Embryonic facial prominence (tissue), 1 donor: ENCODE results near the gene SNRNP70.
A peak's percentile ranks its signal among the peaks of the same experiment; 100 is the strongest.

ENCODE experiments used
- DNase-seq: peaks from one replicate; pipeline ENCODE4 v3.0.0-alpha.2; 2016; ENCODE audit errors: extremely low spot score

The SNRNP70 gene

DNA sequence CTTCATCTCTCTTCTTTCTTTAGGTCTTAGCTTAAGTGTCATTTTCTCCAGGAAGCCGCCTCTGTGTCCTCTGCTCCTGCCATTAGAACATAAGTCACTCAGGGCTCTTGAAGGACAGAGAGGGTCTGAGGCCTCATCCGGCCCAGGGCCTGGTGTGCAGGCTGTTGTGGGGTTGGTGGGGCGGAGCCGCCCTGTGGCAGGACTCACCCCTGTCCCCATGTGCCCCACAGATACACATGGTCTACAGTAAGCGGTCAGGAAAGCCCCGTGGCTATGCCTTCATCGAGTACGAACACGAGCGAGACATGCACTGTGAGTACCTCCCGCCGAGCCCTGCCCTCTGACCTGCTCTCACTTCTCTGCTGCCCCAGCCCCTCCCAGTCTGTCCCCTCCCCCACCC is 15.9 kb downstream of the SNRNP70 start:
- no peak for DNase-seq

DNA sequence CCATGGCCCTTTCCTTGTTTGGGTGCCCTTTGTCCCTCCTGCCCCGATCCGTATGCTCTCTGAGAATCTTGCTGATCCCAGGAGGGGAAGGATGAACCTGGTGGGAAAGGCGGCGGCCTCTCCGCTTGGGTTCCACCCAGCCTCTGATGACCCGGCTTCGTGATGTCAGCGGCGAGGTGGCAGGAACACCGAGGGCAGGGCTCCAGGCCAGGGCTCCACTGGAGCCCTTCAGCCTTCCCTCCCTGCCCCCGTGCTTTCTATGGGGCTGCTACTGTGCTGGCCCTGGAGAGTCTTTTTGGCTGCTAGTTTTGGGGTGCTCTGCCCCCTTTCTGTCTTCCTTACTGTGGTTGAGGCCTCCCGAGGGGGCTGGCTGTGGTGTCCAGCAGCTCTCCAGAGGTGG is 17.1 kb downstream of the SNRNP70 start:
- no peak for DNase-seq

DNA sequence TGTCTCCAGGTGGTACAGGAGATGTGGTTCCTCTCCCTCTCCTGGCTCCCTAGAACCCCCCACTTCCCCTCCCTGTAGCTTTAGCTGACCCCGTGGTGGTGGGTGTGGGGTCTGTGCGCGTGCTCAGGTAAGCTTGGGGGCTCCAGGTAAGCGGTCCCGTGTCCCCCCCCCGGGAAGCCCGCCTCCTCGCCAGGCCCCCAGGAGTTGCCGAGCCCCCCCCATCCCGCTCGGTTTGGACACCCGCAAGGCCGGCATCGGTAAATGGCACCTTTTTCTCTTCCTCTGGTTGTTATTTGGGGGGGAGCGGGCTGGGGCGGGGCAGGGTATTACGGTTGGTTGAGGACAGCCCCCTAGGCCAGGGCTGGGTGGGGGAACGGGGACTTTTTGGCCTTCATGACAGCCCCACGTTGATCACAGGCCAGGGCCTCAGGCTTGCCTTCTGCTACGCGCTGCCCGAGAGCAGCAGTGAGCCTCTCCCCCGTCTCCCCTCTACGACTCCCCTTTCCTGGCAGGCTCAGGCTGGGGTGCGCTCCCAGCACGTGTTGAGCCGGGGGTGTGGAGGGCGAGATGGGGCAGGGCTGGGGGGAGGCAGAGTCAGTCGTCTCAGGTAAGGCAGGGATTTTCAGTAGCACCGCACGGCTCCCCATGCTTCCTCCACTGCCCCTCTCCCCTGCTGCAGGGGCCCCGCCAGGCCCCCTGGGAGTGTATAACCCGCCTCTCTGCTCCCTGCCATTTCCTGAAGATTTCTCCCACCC is 18.3 kb downstream of the SNRNP70 start:
- DNase-seq, result no peak

DNA sequence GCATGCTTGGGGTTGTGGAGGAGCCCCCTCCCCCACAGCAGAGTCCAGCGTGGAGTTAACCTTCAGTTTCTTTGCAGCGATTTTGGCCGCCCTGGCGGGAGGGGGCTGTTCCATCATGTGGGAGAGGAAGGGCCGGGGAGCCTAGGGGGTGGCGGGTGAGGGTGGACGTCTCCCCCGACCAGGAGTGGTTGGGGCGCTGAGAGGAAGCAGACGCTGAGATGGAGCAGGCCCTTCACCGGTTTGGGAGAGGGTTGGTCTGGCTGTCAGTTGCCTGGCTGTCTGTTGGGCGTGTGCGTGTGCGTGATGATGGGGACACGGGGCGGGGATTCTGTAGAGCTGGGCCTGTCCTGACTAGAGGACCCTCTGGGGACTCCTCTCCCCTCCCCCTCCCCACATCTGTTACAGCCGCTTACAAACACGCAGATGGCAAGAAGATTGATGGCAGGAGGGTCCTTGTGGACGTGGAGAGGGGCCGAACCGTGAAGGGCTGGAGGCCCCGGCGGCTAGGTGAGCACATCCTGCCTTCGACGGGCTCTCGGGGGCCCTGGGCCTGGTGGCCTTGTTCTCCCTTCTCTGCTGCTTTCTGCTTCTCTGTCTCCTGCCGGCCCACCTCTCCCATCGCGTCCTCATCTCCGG is 19.1 kb downstream of the SNRNP70 start:
- no peak for DNase-seq

DNA sequence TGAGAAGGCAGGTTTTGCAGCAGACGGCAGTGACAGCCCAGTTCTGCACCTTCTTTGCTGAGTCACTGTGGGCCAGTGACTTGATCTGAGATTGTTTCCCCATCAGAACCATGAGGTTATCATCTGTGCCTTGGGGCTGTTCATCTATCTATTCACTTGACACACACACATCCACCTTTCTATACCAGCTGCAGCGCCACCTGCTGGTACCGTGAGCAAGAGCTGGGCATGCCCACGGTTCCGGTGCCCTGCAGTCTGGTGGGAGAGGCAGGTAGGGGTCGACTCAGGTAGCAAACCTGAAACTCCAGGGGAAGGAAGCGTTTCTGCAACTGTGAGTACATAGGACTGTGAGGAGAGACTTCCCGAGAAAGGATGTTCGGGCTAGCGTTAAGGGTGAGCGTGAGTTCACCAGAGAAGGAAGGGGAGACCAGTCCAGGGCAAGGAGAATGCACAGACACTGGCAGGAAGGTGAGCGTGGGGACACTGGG is 21.4 kb downstream of the SNRNP70 start:
- no peak for DNase-seq

DNA sequence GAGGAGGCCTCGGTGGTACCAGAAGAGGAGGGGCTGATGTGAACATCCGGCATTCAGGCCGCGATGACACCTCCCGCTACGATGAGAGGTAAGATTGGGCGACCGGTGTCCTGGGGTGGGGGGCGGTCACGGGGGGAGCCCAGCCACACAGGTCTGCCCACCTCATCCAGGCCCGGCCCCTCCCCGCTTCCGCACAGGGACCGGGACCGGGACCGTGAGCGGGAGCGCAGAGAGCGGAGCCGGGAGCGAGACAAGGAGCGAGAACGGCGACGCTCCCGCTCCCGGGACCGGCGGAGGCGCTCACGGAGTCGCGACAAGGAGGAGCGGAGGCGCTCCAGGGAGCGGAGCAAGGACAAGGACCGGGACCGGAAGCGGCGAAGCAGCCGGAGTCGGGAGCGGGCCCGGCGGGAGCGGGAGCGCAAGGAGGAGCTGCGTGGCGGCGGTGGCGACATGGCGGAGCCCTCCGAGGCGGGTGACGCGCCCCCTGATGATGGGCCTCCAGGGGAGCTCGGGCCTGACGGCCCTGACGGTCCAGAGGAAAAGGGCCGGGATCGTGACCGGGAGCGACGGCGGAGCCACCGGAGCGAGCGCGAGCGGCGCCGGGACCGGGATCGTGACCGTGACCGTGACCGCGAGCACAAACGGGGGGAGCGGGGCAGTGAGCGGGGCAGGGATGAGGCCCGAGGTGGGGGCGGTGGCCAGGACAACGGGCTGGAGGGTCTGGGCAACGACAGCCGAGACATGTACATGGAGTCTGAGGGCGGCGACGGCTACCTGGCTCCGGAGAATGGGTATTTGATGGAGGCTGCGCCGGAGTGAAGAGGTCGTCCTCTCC is 22.6 kb downstream of the SNRNP70 start:
- no peak for DNase-seq

DNA sequence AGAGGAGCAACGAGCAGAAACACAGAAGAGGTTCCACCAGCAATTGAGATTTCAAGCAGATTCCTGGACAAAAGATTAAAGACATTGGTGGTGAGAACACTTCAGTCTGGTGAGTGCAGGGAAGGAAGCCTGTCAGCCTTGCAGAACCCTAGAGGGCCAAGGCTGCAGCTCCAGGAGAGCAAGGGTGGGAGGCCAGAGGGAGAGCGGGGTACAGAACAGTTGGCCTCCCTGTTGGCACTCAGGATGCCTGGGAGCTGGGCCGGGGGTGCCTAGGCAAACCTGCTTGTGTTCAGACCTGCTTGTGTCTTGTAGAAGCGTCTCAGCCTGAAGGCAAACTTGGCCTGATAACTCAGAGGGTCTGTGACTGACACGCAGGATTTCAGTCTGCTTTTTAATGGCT is 23.8 kb downstream of the SNRNP70 start:
- DNase-seq, result no peak

DNA sequence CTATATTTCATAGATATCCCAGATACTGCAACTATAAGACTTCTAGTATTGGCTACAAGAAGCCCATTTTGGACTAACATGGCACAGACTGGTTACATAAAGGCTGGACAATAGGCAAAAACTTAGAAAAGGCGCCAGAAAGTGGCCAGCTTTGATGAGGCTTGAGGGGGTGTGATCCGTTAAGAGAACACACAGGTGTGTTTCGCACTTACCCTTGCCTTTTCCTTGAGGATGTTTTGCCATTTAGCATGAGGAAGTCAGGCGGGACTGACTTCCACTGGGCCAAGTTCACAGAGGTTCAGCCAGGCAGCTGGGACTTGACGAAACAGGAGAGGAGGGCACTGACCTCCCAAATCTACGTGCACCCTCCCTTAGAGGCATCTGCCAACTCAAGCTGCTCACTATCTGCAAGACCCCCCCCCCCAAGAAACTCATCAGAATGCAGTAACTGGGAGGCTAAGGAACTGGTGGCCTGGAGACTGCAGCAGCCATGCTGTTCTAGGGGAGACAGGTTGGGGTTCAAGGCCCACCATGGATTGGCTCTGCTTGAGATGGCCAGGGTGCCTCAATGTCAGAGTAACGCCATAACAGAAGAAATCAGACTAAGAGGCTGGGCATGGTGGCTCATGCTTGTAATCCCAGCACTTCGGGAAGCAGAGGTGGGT is 24.4 kb downstream of the SNRNP70 start:
- no peak for DNase-seq

DNA sequence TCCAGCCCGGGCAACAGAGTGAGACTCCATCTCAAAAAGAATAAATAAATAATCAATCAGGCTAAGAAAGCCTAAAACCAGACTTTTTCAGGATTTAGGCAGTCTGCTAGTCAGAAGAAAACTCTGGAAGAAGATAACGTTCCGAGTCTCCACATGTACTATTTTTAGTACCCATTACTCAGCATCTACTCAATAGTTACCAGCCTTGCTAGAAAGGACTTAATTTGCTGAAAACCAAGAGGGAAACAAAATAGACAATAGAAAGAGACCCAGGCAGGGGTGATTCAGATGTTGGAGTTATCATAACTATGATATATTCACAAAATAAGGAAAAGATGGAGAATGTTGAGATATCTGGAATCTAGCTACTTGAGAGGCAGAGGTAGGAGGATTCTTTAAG is 25.3 kb downstream of the SNRNP70 start:
- DNase-seq, result no peak

DNA sequence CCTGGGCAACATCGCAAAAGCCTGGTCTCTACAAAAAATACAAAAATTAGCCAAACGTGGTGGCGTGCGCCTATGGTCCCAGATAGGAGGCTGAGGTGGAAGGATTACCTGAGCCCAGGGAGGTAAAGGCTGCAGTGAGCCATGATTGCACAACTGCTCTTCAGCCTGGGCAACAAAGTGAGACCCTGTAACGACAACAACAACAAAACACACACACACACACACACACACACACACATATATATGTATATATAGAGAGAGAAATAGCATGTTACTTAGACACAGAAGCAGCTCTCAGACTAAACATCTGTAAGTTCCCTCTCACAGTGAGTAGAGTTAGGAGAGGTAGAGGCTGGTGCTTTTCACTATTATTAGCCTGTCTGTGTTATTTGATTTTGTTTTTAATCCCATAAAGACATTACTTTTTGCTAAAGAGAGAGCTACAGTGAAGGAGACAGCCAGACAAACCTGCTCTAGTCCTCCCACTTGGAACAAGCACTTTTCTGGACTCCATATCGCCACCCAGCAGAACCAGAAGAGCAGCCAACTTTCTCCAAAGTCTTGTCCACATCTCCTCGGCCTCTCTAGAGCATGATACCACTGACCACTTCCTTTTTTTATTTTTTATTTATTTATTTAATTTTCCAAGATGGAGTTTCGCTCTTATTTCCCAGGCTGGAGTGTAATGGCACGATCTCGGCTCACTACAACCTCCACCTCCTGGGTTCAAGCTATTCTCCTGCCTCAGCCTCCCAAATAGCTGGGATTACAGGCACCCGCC is 26.2 kb downstream of the SNRNP70 start:
- no peak for DNase-seq

DNA sequence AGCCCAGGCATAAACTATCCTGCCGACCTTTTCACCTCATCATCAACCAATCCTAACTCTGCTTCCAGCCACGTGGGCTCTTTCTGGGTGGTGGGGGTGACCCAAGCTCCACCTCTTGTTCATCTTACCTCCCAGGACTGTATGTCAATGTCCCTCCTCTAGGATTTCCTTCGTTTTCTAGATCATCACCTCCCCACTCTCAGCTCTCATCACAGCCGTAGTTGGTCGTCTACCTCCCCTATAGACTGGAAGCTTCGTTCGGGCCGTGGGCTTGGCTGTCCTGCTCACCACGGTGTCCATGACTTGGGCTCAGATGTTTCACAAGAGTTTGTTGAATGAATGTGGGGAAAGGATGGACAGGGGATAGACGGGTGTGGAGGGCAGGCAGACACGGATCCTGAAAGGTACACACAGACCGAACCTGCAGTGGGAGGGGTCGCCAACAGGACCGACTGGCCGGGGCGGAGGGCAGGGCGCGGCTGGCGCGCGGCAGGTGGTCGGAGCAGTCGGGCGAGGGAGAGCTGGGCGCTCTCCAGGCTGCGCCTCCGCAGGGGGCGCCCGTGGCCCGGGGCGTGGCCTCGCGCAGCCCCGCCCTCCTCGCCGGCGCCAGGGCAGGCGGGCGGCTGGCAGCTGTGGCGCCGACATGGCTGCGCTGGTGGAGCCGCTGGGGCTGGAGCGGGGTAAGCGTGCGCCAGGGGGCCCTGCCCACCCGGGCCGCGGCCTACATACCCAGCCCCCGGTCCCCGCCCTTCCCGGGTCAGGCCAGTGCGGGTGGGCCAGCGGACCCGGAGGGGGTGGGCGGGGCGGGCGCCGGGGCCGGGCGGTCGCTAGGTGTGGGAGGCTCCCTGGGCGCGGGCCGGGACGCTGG is 28.7 kb downstream of the SNRNP70 start, which contains the start of gene LIN7B:
LIN7B (plus strand) TSS at position 609 of the 868 bp plus-strand sequence; CDS start at position 644, 35 bp downstream.
- DNase-seq, result peak; percentile 37

DNA sequence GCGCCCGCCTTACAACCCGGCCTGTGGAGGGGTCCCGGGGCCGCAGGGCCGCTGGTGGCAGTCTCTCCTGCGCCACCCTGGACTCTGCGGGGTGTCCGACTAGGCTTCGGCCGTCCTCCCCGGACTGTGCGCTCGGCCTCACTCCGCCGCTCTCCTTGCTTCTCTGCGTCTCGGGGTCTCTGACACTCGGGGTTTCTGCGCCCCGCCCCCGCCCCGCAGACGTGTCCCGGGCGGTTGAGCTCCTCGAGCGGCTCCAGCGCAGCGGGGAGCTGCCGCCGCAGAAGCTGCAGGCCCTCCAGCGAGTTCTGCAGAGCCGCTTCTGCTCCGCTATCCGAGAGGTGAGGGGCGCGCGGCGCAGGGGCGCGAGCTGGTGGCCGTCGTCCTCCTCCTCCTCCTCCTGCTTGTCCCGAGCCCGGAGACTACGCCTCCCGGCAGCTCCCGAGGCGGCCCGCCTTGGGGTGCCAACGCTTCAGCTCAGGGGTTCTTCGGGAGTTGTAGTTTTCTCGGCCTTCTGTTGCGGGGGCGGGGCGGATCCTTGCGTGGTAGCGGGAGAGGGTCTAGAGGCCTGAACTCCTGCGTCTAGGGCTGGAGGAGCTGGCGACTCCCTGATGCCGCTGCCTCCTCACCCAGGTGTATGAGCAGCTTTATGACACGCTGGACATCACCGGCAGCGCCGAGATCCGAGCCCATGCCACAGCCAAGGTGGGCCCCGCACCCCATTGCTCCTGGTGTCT is 29.5 kb downstream of the SNRNP70 start:
- no peak for DNase-seq

DNA sequence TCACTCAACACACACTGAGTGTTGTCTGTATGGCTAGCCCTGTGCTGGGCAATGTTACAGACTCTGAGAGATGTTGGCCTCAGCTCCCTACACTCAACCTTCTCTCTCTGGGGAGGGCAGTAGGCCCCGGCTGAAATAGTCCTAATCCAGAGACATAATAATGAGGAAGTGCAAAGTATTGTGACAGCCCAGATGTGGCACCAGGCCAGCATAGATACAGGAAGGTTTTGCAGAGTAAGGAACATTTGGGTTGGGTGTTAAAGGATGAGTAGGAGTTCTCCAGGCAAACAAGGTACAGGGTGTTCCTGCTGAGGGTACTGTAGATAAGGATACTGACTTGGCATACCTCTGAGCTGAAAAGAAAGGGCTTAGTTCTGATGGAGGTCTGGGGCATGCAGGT is 31.3 kb downstream of the SNRNP70 start:
- DNase-seq, result no peak

DNA sequence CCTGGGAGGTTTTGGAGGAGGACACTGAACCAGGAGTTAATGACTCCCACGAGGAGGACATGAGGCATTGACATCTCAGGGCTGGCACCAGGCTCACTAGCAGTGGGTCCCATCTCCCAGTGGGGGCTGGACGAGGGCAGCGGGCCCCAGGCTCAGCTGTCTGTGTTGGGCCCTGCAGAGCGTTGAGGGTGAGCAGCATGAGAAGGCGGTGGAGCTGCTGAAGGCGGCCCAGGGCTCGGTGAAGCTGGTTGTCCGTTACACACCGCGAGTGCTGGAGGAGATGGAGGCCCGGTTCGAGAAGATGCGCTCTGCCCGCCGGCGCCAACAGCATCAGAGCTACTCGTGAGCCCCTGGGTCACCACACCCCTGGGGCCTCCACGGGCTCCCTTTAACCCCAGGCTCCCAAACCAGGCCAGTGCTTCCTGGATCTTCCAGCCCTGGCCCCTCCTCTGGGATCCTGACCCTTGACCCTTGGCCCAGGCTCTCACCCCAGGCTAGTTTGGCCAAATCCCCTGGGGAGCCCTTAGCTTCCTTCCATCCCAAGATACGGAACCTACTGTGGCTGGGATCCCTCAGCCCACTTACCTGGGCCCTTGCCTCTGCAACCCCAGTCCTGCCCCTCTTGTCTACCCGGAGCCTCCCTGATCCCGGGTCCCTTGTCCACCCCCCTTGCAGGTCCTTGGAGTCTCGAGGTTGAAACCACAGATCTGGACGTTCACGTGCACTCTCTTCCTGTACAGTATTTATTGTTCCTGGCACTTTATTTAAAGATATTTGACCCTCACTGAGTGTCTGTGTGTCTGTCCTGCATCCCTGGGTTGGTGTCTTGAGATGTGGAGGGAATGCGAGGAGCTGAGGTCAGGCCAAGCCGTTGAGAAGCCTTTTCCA is 32.7 kb downstream of the SNRNP70 start:
- DNase-seq, result no peak

DNA sequence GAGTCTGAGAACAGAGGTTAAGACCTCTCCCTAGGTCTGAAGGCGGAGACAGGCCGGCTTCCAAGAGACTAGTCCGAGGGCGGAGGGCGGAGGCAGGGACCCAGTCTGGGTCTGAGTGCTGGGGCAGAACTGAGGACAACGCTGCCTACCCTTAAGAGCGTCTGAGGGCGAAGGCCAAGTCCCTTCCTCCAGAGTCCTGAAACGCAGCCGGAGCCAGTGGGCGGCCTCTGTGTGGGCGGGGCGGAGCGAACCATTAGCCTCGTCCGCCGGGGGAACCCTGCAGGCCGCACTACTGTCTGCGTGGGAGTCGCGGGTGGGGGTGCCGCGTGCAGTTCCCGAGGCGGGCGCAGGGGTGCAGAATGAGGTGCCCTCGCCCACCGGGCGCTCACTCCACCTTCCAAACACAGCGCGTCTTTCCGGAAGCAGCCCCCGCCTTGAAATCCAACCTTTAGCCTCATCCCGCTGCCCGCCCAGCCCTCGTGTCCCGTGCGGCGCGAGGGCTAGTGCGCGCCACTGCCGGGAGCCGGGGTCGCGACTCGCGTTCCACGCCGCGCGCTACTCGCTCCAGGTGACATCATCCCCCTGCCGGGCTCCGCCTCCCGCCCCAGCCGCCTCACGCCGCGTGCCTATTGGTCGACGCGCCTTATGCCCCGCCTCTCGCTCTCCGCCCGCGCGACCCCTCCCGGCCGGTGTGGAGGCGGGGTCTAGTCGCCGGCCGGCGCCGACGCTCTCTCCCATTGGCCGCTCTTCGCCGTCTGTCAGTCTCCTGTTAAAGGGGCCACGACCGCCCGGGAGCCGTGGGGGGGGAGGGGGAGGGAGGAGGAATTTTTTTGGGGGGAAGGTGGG is 33.5 kb downstream of the SNRNP70 start, which contains the start of gene C19orf73:
C19orf73 (minus strand) TSS at position 579 of the 846 bp plus-strand sequence; CDS start at position 458, 121 bp downstream.
- DNase-seq, result peak; percentile 94

DNA sequence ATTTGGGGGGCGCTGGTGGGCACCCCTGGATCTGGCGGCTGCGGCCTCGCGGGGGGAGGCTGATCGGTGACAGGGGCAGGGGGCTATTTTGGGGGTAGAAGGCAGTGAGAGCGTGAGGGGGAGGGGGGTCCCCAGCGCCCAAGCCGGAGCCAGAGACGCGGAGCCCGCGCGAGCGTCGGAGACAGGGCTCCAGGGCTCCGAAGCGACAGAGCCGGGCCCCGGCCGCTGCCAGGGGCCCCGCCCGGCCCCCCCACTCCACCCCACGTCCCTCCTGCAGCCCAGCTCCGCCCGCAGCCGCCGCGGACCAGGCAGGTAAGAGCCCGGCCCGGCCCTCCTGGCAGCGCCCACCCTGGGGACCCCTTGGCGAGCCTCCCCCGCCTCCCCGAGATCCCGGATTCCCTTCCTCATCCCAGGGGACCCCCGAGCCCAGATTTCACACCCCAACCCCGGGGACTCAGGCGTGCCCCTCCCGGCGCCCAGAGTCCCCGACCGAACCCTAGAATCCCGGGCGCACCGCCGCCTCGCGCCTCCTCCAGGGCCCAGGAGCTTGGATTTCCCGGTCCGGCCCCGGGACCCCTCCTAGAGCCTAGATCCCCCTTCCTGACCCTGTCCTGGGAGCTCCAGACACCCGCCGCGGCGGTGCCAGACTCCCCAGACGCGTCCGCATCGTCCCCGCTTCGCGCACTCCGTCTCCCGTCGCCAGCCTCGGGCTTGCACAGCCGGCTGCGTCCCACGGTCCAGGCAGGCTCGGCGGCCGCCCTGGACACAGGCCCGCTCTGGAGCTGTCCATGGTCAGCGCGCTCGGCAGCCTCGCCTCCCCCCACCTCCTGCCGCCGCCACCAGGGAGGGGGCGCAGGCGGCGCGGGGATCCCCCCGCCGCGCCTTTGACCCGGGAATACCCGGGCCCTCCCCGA is 34.4 kb downstream of the SNRNP70 start, which contains the start of gene PPFIA3:
PPFIA3 (plus strand) TSS at position 134 of the 914 bp plus-strand sequence. CDS start 8,330 bp downstream, outside the sequence.
- no peak for DNase-seq
